Activated CD8-positive, alpha-beta memory T cell treated with anti-CD3 and anti-CD28 coated beads for 1 hour (primary cell): ENCODE results near the gene SLC38A8.

ENCODE experiments used
- DNase-seq, 2 donors: peaks; one replicate each; pipeline ENCODE4 v3.0.0-alpha.2; 2020; ENCODE audit warnings: low read depth in 1 of 2; ENCODE audit errors: extremely low read depth in 1 of 2

SLC38A8 gene

DNA sequence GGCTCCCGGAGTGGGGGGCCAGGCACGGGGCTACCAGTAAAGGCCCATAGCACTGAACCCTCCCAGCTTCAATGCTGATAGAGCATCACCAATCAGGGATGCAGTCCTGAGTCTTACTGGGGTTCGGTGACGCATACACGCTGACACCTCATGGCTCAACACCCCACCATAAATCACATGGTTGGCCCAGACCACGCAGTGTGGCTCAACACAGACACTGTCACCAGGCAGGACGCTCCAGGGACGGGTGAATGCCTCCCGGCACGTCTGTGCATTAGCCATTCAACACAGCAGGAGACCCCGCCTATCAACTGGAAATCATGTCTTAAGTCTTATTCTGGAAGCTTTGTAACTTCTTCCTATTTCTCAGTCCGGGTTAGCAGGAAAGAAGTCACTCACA is 39.6 kb downstream of the SLC38A8 start:
- DNase-seq, result no peak

DNA sequence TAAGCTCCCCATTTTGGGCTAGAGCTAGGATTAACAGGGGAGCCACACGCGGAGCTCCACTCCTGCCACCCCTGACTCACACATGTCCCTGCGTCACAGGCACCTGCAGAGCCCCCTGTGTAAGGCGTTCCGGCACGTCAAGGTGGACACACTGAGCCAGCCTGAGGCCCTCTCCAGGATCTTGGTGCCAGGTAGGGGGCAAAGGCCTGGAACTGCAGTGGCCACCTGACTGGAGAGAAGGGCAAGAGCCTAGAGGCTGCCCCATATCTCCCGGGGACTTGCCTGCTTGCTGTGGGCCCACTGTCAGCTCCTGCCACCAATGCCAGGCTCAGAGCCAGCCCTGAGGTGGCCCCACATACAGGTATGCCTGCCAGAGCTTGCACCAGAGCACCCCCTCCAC is 40.9 kb downstream of the SLC38A8 start:
- DNase-seq, result no peak

DNA sequence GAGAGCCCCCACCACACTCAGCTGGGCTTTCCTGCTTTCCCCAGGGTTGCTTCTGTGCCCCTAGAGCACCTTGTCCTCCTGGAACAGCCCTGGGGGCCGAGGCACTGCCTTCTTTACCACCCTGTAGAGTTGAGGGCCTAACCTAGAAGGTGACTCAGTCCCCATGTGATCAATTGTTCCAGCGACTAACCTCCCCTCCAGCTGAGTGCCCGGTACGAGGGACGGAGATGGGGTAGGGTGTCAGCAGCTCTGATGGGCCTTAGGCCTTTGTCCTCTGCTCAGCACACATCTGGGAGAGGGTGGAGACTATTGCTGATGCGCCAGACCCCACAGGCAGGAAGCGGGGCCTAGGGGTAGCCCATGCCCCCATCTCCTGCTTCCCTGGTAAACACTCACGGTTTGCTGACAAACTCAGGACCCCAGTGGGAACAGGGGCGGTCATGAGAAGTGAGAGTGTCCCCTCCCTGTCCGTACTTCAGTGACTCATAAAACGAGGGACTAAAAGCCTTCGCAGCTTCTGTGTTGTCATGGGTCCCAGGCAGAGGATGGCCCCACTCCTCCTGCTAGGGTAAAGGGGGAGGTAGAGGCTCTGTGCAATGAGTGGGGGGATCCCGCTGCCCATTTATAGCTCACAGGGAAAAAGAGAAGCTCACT is 41.5 kb downstream of the SLC38A8 start:
- DNase-seq, result no peak

DNA sequence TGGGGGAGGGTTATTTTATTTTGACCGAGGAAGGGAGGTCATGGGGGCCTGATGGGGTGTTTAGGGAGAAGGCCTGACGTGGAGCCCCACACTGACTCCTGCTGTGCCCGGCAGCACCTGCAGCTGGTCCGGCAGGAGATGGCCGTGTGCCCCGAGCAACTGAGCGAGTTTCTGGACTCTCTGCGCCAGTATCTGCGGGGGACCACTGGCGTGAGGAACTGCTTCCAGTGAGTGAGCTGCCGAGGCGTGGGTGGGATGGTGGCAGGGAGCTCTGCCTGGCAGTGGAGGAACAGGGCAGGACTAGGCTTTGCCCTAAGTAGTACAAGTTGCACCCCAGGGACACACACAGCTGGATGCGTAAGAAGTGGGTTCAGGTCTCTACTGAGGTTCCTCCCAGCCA is 44.5 kb downstream of the SLC38A8 start:
- DNase-seq, result no peak

DNA sequence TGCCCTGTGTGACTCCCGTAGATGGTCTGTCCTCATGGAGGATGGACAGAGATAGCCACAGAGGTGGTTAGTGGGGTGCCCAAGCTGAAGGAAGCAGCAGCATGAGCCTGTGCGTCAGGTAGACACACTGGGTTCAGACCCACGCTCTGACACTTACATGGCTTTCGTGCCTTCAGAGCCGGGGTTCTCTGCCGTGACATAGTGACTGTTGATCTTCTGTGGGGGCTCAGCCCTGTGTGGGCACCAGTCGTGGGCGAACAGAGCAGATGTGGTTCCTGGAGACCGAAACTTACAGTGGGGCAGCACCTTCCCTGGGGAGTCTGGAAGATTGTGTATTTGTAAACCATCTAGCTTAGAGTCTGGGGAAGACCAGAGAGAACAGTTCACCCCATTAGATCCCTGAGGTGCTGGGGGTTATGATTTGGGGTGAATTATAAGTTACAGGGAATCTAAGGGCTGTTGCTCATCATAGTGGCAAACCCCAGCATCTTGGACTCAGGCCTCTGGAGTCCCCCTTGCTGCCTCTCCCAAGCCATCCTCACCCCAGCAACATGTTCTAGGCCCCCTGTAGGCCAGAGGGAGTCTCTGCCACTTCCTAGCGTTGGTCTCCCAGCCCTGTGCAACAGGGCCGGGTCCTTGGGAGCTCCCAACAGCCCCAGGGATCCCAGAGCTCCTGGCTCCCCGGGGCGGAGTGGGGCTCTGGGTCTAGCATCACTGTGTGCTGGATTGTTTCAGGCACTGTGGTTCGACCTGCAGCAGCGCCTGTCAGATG is 45.9 kb downstream of the SLC38A8 start:
- no peak for DNase-seq

DNA sequence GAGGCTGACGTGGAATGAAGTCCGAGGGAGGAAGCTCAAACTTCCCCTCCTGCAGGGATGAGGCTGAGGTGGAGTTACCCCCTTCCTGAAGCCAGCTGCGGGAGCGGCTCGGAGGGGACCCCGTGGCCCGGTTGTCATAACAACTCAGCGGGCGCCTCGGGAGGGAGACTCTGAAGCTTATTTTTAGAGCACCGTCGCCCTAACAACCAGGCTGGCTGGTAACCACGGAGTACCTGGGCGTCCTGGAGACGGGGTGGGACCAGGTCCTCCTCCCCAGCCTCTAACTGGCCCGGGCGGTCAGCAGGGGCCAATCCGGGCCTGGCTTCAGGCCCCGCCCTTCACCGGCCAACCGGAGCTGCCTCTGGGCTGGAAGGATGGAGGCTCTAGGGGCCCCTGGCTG is 46.8 kb downstream of the SLC38A8 start:
- no peak for DNase-seq

DNA sequence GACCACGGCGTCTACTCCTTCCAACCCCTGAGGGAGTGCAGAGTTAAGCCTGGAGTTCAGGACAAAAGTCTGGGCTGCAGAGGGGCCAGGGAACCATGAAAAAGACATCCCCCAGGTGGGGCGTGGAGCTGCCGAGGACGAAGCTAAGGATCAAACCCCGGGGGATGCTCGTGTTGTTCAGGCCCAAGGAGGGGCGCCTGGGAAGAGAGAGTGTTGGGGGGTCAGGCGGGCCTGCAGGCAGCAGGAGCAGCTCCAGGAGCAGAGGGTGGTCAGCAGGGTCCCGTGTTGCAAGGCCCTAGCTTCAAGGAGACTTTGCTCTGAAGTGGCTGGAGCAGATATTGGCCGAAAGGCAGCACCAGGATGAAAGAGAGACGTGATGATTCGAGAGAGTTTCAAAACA is 47.9 kb downstream of the SLC38A8 start:
- no peak for DNase-seq

DNA sequence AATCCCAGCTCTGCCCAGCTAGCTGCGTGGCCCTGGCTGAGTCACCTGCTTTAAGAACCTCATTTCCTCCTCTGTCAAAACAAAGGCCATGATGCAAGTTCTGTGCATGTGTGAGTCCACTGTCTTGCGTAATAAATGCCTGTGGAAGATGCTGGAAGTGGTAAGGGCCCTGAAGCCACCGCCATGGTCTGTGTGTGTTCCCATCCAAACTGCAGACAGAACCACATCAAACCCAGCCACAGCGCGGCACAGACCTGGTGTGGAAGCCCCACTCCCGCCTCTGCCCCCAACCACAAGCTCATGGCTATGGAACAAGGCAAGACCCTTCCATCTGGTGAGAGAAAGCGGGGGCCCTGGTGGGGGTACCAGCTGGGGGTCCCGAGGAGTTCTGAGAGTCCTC is 48.5 kb downstream of the SLC38A8 start:
- DNase-seq, result no peak

DNA sequence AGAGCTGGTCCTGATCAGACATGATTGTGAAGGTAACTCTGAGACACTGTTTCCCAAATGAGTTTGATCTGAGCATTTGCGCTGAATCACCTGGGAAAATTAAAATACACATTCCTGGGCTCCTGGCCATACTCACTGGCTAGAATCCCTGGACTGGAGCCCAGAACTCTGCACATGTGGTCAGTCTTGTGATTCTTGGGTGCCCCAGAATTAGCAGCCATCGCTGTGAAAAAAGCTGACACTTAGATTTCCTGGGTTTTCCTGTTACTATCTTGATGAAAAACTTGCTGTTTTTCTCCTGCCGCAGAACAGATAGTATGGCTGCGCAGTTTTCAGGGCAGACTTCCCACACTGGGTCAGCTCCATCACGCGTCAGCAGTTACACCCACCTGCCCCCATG is 50.0 kb downstream of the SLC38A8 start:
- no peak for DNase-seq

DNA sequence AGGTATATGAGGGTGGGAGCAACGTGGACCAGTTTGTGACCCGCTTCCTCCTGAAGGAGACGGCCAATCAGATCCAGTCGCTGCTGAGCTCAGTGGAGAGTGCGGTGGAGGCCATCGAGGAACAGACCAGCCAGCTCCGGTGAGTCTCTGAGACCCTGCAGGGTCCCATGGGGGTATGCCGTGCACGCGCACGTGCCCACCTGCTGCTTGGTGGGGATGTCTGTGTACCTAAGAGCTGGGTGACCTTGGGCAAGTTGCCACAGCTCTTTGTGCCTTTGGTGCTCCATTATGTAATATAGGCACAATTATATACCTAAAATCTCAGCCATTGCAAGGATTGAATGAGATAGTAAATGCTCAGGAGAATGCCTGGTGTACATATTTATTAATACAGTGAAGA is 52.1 kb downstream of the SLC38A8 start:
- no peak for DNase-seq

DNA sequence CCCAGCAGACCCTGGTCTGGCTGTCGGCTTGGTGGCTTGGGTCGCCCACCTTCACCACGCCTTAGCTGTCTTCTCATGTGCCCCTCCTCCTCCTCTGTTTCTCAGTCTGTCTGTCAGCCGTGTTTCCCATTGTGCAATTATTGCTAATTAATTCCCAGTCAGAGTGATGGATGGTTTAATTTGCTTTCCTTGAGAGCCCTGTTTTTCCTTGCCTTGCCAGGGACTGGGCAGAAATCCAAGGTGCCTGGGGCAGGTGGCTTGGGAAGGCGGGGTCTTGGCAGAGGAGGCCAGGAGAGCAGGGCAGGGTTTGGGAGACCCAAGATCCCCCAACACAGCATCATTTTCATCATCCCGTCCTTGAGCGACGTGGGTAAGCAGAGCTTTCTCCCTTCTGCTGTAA is 53.3 kb downstream of the SLC38A8 start:
- no peak for DNase-seq

DNA sequence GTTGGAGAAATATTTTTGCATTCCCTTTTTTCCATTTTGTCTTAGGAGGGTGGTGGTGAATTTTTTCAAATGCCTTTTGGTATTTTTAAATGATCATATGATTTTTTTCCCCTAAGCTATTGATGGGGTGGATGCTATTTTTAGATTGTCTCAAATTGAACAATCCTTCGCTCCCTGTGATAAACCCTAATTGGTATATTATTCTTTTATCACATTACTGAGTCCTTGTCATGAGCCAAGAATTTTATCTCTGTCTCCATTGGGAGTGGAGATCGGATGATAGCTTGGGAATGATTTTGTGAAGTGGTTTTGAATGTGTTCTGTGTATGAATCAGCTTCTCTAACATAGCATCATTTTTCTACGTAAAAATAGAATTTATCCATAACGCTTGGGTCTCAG is 59.1 kb downstream of the SLC38A8 start:
- no peak for DNase-seq

DNA sequence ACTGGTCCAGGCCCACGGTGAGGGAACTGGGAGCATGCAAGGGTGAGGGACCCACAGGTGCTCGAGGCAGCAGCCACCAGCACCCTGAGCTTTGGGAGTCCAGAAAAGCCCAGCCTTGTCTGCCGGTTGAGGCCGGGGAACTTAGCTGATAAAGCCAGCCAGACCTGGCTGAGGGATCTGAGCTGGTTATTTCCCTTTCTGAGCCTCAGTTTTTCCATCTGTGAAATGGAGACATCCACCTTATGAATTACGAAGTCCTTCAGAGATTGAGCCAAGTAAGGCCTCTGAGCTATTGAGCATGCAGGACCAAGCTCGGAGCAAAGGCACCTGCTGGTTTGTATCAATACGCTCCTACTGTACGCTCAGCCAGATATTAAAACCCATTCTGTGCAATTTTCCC is 60.8 kb downstream of the SLC38A8 start:
- no peak for DNase-seq

DNA sequence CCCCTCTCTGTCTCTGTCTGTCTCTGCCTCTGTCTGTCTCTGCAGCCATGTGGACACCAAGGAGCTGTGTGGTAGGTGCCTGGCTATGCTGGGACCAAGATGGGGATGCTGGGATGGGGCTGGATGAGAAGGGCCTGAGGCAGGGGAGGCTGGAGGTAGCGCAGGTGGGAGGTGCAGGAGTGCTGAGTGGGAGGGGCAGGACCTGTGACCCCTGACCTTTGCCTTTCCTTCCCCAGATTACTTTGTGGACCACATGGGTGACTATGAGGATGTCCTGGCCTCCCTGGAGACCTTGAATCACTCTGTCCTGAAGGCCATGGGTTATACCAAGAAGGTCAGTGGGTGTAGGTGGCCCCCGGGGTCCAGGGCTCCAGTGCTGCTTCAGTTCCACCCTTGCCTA is 61.8 kb downstream of the SLC38A8 start:
- no peak for DNase-seq

DNA sequence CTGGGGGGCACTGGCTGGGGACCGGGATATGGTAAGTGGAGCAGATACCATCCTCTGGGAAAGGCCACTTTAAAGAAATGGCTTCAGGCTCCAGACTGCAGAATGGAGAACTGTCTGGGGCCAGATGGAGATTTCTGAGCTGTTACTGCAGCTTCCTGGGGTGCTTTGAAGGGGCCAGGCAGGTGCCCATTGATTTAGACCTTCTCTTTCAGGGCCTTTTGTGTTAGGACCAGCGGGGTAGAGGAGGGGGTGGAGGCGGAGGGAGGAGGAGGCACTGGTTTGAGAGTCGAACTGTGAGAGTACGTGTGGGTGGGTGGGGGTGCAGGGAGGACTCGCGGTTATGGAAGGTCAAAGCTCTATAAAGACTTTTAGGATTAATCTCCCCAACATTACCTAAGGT is 63.2 kb downstream of the SLC38A8 start:
- DNase-seq, result no peak

DNA sequence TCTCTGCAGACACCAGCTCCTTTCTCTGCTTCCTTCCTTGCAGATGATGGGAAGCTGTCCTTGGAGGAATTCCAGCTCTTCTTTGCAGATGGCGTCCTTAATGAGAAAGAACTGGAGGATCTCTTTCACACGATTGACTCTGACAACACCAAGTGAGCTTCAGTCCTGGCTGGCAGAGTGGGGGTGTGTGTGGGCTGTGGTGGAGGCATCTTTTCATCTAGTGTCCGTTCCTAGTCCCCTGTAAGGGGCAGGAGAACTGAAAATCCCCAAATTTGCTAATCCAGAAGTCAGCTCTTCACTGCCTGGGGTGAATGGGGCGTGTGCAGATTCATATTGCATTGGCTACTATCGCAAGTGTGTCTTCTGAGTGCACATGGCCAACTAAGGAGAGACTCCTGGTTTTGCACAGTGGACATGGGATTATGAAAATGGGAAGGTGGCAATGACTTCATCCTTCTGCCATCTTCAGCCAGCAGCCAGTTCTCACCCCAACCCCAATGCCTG is 64.1 kb downstream of the SLC38A8 start:
- DNase-seq, result no peak

DNA sequence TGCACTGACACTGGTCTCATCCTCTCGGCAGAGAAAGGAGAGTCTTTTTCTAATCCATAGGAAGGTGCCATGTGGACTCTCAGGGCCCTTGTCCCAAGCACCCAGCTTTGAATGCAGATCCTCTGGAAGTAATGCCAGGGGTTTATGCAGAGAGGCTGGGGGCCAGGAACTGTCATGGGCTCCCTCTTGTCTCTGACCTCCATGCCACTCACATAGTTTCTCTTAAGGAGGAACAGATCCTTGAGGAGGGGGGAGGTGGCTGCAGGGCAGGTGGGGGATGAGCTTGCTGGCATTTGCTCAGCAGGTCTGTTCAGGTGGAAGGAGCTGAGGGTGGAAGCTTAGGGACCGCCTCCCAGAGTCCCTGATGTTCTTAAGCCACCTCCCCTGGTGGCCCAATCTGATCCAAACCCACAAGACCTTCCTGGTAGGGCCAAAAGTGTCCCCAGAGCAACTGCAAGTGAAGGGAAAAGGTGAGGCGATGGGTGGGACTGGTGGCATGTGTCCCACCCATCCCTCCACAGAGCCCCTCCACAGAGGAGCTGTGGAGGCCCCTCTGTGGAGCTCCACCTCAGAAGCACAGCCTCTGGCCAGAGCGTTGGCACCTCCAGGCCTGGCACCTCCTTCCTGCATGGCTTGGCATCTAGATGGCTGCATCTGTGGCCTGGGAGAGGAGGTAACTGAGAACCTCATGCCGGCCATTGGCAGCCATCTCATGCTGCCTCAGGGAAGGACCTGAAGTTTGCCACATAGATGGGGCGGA is 65.4 kb downstream of the SLC38A8 start:
- no peak for DNase-seq

DNA sequence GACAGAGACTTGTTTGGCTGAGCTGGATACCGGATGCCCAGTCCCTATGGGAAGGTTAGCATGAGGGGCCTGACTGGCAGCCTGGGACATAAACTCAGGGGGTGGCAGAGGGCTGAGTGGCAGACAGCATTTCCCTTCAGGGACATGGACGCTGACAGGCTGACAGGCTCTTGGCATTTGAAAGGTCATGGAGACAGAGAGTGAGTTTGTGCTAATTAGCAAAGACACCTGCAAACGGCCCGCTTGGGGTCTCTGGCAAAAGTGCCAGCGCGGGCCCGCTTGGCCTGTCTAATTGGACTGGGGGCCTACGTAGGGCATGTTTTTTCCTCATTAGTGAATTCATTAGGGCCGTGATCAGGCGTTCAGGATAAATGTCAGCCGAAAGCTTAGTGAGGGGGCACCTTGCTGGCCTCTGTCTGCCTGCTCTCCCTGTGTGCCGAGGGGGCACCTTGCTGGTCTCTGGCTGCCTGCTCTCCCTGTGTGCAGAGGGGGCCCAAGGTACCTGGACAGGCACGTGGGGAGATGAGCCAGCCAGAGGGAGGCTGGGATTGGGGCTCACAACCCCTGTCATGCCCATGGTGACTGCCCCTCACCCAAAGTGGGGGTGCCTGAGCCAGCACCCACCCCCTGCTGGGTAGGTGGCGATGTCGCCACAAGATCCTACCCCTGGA is 66.9 kb downstream of the SLC38A8 start:
- DNase-seq, result no peak

DNA sequence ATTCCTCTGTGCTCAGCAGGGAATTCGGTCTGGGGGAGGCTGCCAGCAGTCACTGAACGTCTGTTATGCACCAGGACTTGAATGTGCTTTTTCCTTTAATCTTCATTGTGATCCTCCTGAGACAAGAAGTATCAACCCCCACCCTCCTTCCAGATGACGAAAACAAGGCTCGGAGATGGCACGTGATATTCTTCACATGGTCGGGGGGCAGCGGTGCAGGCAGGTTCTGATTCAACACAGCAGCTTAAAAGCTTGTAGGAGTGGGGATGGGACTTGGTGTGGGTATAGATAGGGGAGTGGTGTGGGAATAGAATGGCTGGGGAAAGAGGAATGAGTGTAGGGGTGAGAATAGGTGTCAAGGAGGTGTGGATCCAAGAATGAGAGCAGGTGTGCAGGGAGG is 68.1 kb downstream of the SLC38A8 start:
- DNase-seq, result no peak

DNA sequence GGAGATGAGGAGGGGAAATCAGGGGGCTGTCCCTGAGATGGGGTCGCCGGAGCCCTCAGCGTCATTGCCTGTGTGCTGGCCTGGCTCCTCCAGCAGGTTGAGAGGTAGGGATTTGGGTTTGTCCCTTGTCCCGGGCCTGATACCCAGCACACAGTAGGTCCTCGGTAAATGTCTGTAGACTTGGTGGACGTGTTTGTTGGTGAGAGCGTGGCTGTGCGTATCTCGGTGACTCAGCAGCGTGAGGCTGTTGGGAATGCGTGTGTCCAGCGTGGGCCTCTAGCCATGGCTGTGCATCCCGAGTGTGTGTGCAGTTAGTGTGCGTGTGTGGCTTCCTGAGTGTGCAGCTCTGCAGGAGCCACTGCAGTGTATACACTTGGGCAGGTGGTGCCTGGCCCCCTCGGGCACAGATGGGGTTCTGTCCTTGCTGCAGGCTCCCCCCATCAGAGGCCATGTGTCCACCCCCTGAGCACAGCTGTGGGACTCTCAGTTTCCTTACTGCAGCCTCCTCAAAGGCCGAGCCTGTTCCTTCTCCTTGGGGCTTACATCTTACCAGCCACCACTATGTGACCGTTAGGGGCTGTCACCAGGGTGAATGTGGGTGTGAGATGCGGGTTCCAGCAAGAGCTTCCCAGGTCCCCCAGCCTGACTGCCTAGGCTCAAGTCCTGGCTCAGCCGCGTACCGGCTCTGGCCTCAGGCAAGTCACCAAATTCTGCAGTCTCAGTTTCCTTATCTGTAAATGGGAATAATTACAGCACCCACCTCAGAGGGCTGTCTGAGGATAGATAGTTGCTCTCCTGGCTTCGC is 68.8 kb downstream of the SLC38A8 start:
- no peak for DNase-seq
